IPS-20b (cell line): ENCODE data around the gene ARHGAP15.

ENCODE experiments used
- H3K27ac ChIP-seq: one replicate; pipeline ENCODE4 v1.5.1; 2013; ENCODE audit warnings: low read length
- H3K27me3 ChIP-seq: 2 replicates; pipeline ENCODE4 v1.6.1; 2013; ENCODE audit warnings: mild to moderate bottlenecking, low read length, inconsistent platforms; ENCODE audit not compliant: insufficient read depth
- H3K36me3 ChIP-seq: 2 replicates; pipeline ENCODE4 v1.6.1; 2013; ENCODE audit warnings: low read depth, mild to moderate bottlenecking, inconsistent platforms, low read length, moderate library complexity; ENCODE audit not compliant: insufficient read depth
- H3K4me1 ChIP-seq: 2 replicates; pipeline ENCODE4 v1.6.1; 2013; ENCODE audit warnings: mild to moderate bottlenecking, control low read depth, inconsistent platforms, low read length, moderate library complexity; ENCODE audit not compliant: insufficient read depth
- H3K4me3 ChIP-seq: 2 replicates; pipeline ENCODE4 v1.5.1; 2013; ENCODE audit warnings: mild to moderate bottlenecking, low read length, inconsistent platforms
- H3K9ac ChIP-seq: 2 replicates; pipeline ENCODE4 v1.6.1; 2013; ENCODE audit warnings: low read depth, mild to moderate bottlenecking, inconsistent platforms, low read length, moderate library complexity
- H3K9me3 ChIP-seq: 2 replicates; pipeline ENCODE4 v1.6.1; 2013; ENCODE audit warnings: mild to moderate bottlenecking, low read depth, low read length, inconsistent platforms; ENCODE audit not compliant: insufficient read depth

ARHGAP15 gene

DNA sequence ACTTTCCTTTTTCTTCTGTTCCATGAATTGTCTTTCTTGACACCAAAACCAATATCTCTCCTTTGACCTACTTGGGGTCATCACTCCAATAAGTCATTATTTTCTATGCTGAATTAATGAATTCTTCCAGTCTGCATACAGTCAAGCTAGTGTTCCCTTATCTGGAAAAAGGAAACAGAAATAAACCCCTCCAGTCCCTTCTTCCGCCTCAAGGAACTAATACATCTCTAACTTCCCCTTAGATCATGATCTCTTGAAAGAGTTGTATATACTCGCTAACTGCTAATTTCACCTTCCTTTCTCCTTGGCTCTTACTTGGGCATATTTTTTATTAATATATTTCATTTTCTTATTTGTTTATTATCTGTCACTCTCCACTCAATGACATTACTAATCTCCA, 7.3 kb upstream of the ARHGAP15 start:
- Histone ChIP-seq H3K4me3 (no peak overlapping the region), H3K27ac (no peak overlapping the region), H3K9ac (no peak overlapping the region), H3K36me3 (no peaks in the 10 kb centered on the region), H3K27me3 (no peaks in the 10 kb centered on the region), H3K4me1 (no peaks in the 10 kb centered on the region), H3K9me3 (no peaks in the 10 kb centered on the region)

DNA sequence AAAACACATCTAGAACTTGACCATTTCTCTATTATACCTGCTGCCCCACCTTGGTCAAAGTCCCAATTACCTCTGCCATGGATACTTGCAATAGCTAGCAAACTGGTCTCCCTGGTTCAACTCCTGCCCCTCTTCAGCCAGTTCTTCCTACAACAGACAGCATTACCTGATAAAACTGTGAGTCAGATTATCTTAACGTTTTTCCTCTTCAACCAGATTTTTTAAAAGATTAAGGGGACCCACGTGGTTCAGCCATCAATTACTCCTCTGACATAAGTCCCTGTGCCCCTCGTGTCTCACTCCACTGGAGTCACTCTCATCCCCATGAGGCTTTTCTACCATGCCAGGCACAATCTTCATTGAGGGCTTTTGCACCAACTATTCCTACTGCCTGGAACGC, 5.3 kb upstream of the ARHGAP15 start:
- Histone ChIP-seq H3K4me3 (no peak overlapping the region), H3K27ac (no peak overlapping the region), H3K36me3 (no peaks in the 10 kb centered on the region), H3K9me3 (no peaks in the 10 kb centered on the region), H3K27me3 (no peaks in the 10 kb centered on the region), H3K4me1 (no peaks in the 10 kb centered on the region), H3K9ac (no peak overlapping the region)

DNA sequence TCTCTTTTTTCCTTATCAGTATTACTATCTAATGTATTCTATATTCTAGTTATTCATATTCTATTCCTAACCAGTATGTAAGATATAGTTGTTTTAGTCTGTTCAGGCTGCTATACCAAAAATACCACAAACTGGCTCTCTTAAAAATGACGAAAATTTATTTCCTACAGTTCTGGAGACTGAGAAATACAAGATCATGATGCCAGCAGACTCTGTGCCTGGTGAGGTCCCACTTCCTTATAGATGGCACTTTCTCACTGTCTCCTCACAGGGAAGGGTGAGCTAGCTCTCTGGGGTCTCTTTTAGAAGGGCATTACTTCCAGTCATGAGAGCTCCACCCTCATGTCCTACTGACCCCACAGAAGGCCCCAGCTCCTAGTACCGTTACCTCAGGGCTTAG, 4.8 kb upstream of the ARHGAP15 start:
- no peak overlapping the region for H3K9ac ChIP-seq
- H3K9me3 ChIP-seq: no peaks in the 10 kb centered on the region
- no peak overlapping the region for H3K4me3 ChIP-seq
- H3K27ac ChIP-seq: no peak overlapping the region
- no peaks in the 10 kb centered on the region for H3K36me3 ChIP-seq
- H3K4me1 ChIP-seq: no peaks in the 10 kb centered on the region
- H3K27me3 ChIP-seq: no peaks in the 10 kb centered on the region

DNA sequence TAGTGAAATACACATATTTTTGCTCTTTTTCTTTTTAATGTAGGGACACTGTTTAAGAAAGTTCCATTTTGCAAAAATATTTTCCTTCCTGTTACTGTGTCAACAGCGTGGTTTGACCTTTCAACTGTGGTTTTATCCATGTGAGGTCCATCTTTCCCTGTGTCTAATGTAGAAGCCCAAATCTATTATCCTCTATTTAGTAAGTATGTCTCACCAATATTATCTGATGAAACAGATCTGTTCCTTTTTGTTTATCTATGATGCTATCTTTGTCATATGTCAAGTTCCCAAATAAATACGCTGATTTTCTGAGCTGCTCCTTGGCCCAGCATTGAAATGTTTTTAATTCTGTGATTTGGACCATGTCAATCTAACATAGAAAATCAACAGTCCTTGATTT, 3.5 kb upstream of the ARHGAP15 start:
- Histone ChIP-seq H3K27ac (no peak overlapping the region), H3K9ac (no peak overlapping the region), H3K9me3 (no peaks in the 10 kb centered on the region), H3K36me3 (no peaks in the 10 kb centered on the region), H3K27me3 (no peaks in the 10 kb centered on the region), H3K4me1 (no peaks in the 10 kb centered on the region), H3K4me3 (no peak overlapping the region)

DNA sequence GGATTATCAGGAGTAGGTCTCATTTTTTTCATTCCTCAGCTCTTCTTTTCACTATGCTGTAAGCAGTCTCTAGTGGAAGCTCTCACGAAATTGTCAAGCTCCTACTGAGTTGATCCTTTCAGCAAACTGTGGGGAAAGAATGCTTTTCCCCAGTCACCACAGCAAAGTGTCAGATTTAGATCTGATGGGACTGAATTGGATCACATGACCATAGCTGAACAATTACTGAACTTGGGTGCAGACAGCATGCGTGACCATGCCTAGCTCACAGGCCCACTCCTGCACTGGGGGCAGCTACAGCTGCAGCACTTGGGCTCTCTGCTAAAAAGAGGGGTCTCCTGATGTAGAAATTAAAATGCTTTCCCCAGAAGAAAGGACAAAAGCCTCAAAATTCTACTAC, 3.1 kb downstream of the ARHGAP15 start:
- no peak overlapping the region for H3K4me3 ChIP-seq
- no peaks in the 10 kb centered on the region for H3K27me3 ChIP-seq
- H3K9ac ChIP-seq: no peak overlapping the region
- H3K4me1 ChIP-seq: no peaks in the 10 kb centered on the region
- no peaks in the 10 kb centered on the region for H3K9me3 ChIP-seq
- no peak overlapping the region for H3K27ac ChIP-seq
- H3K36me3 ChIP-seq: no peaks in the 10 kb centered on the region

DNA sequence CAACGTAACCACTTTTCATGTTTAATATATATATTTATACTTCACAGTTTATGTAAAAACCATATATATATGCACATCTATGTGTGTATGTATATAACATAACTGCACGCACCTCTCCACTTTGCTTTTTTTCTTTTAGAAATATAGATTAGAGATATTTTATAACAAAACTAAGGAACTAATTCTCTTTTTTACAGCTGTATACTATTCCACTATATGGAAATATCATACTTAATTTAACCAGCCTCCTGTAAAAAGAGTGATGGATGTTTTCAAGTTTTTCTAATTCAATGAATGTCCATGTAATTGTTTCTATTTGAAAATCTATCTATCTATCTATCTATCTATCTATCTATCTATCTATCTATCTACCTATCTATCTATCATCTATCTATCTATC, 4.6 kb downstream of the ARHGAP15 start:
- H3K36me3 ChIP-seq: no peaks in the 10 kb centered on the region

DNA sequence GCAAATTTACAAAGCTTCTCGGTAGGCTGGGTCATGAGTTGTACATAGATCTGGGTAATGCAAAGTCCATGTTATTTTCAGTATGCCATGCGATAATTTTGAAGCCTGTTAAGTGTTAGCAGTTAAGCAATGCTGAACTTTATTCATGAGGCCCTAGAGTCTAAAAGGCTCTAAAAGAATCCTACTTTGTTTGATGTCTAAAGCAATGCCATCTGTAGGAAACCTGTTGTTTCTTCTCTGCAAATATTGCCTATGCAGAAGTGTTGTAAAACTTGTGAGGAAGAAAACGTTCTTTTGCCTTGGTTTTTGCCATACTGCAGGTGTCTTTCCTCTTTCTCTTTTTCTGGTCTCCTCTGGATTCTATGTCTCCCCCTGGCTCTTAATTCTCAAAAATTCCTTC, 9.1 kb downstream of the ARHGAP15 start:
- no peaks in the 10 kb centered on the region for H3K36me3 ChIP-seq
- no peaks in the 10 kb centered on the region for H3K27me3 ChIP-seq
- H3K9me3 ChIP-seq: no peaks in the 10 kb centered on the region
- H3K27ac ChIP-seq: no peak overlapping the region
- H3K4me3 ChIP-seq: no peak overlapping the region
- H3K4me1 ChIP-seq: no peaks in the 10 kb centered on the region
- H3K9ac ChIP-seq: no peak overlapping the region

More for the DNA sequence above, 4.6 kb downstream of the ARHGAP15 start:
- Histone ChIP-seq H3K9me3 (no peaks in the 10 kb centered on the region), H3K4me3 (no peak overlapping the region), H3K4me1 (no peaks in the 10 kb centered on the region), H3K27me3 (no peaks in the 10 kb centered on the region), H3K27ac (no peak overlapping the region), H3K9ac (no peak overlapping the region)

DNA sequence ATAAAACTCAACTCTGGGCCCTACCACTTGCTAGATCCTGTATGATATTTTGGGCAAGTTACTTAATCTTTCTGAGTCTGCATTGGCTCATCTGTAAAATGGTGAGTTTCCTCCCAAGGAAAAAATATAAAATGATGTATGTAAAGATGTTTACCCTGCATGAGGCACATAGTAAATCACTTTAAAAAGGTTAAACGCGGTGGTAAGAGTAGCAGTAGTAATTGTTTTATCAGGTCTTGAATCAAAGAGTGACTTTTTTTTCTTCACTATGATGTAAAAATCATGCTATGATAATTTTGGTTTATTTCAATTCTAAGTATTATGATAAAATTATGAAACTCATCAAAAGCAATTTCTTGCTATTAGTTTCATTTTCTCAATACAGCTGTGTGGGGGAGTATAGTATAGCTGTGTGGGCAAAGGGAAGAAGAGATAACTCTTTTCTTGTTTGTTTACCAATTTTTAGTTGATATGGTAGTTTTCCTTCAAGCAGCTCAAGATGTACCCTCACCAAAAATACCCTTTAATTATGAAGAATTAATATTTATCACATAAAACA, 10.7 kb downstream of the ARHGAP15 start:
- Histone ChIP-seq H3K27ac (no peak overlapping the region), H3K27me3 (no peaks in the 10 kb centered on the region), H3K9ac (no peak overlapping the region), H3K4me1 (no peaks in the 10 kb centered on the region), H3K4me3 (no peak overlapping the region), H3K36me3 (no peaks in the 10 kb centered on the region), H3K9me3 (no peaks in the 10 kb centered on the region)

DNA sequence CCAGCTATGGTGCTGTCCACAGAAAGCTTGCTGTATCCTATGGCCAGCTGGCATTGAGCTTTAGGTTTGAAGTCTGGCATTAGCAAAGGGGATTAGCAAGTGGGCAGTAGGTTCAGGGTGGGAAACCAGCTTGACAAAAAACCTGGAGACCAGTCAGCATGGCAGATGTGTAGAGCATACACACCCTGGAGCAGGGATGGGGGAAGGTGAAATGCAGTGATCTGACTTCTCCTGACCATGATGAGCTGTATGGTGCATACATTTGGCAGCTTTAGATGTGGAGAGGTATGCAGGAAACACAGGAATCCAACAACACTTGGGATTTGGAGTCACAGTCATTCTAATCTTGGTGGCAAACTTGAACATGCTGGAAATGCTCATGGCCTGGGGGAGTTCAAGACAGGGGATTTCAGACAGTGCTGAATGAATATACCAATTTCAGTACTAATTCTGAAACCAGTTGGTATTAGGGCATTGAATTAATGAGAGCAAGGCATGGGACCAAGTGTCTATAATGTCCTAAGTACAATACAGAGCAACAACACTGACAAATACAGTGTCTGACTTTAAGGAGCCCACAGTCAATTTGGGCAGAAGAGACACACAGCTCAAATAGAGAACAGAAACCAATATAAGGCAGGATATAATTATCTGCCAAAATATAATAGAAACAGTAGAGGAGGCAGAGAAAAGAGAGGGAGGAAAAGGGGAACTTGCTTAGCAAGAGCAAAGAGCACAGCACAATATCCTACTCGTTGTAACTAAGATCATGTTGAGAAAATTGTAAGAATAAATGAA, 11.8 kb downstream of the ARHGAP15 start:
- Histone ChIP-seq H3K4me1 (no peaks in the 10 kb centered on the region), H3K27ac (no peak overlapping the region), H3K36me3 (no peaks in the 10 kb centered on the region), H3K9ac (no peak overlapping the region), H3K4me3 (no peak overlapping the region), H3K27me3 (no peaks in the 10 kb centered on the region), H3K9me3 (no peaks in the 10 kb centered on the region)

DNA sequence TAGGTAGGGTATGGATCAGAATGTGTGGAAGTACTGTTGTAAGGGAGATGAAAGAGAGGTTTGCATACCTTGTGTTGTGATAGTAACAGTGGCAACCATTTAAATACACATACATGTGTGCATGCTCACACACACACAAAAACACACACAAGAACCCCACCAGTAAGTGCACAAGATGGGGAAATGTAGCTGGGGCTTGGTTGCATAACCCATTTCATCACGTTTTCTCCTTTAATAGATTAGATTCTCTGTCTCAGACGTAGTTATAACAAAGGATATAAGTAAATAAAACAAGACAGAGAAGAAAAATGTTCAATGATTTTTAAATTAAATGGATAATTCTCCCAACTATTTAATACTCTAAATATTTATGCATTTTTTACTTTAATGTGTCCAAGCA, 13.4 kb downstream of the ARHGAP15 start:
- no peaks in the 10 kb centered on the region for H3K36me3 ChIP-seq
- no peak overlapping the region for H3K4me3 ChIP-seq
- no peaks in the 10 kb centered on the region for H3K9me3 ChIP-seq
- no peak overlapping the region for H3K9ac ChIP-seq
- H3K27me3 ChIP-seq: no peaks in the 10 kb centered on the region
- no peaks in the 10 kb centered on the region for H3K4me1 ChIP-seq
- H3K27ac ChIP-seq: no peak overlapping the region

DNA sequence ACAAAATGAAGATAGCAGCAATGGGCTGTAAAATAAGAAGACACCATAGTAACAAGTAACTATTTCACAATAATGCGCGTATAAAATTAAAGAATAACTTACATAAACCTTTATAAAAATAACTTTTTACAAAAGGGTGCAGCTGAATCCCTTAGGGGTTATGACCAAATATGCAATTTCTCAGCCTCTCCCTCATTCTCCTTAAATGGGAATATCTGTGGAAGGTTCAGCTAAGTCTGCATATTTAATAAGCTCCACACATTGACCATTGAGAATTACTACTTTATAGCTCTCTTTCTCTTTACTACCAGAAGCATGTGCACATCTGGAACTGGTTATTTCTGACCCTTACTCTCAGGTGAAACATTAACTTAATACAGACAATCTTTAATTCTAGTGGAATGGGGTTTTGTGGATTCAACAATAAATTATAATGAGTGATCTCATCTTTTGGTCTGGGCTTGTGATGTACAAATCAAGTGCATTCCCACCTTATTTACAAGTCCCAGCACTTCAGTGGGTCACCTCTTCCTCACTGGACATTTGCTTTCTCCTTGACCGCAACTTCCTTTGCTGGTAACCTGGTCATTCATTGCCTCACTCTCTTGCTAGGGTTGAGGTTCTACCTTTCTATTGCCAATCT, 15.7 kb downstream of the ARHGAP15 start:
- Histone ChIP-seq H3K4me1 (no peaks in the 10 kb centered on the region), H3K27ac (no peak overlapping the region), H3K9ac (no peak overlapping the region), H3K36me3 (no peaks in the 10 kb centered on the region), H3K27me3 (no peaks in the 10 kb centered on the region), H3K9me3 (no peaks in the 10 kb centered on the region), H3K4me3 (no peak overlapping the region)

DNA sequence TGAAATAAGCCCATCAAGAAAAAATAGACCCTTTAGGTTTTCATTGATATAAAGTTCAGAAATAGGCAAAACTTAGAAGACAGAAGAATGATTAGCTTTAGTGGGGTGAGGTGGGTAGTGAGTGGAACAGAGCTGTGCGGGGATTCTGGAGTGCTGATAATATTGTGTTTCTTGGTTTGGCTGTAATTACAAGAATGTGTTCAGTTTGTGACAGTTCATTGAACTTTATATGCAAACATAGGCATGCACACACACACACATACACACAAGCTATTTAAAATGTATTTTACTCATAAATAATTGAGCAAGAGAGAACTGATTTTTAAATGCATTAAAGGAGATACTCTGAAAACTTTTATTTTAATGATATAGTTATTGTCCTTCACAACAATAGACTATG, 17.1 kb downstream of the ARHGAP15 start:
- Histone ChIP-seq H3K4me1 (no peaks in the 10 kb centered on the region), H3K9me3 (no peaks in the 10 kb centered on the region), H3K27me3 (no peaks in the 10 kb centered on the region), H3K9ac (no peak overlapping the region), H3K36me3 (no peaks in the 10 kb centered on the region), H3K4me3 (no peak overlapping the region), H3K27ac (no peak overlapping the region)
